SK-N-SH (cell line): ENCODE results near the gene HOXB9. TPM values are rescaled to one million over a fixed set of nuclear protein-coding genes. Genes with fewer than 3 reads are reported as not detected.

Source experiments
- CTCF ChIA-PET: fragments of 300-600, 350-600 bp; formaldehyde crosslinking; extraction: SDS; loops from one replicate; lab custom pipeline; 2021; lab: Yijun Ruan, JAX
- POLR2A ChIA-PET: fragments of 350-600 bp; sonication (Branson Sonifier 250); formaldehyde crosslinking; extraction: SDS; loops from one replicate; lab custom pipeline; 2020; ENCODE audit warnings: antibody characterized with exemption, inconsistent platforms; lab: Yijun Ruan, JAX
- DNase-seq: peaks from one replicate; pipeline ENCODE4 v3.0.0; 2012
- H2AFZ ChIP-seq: fragments of 200-600 bp; sonication (generic); 2 replicates; pipeline ENCODE4 v1.8.1; 2016; ENCODE audit warnings: antibody characterized with exemption, mild to moderate bottlenecking, low read depth
- H3F3A ChIP-seq: fragments of 200-600 bp; sonication (generic); replicated peaks from 2 replicates; pipeline ENCODE3; 2016; ENCODE audit warnings: antibody characterized with exemption, mild to moderate bottlenecking; ENCODE audit not compliant: insufficient read depth
- H3K27ac ChIP-seq, 2 experiments: fragments of 200-500 bp in 1 of 2; fragments of 200-600 bp in 1 of 2; sonication (Bioruptor generic) in 1 of 2; sonication (generic), shearing (Covaris generic) in 1 of 2; 2 replicates each; pipeline versions ENCODE4 v1.5.1 to v1.6.1; 2014 to 2016; ENCODE audit warnings: low read depth in 2 of 2, inconsistent platforms in 1 of 2, low read length in 1 of 2, mild to moderate bottlenecking in 1 of 2, mixed read lengths in 1 of 2
- H3K27me3 ChIP-seq: fragments of 200-600 bp; sonication (generic), shearing (Covaris generic); 2 replicates; pipeline ENCODE4 v1.6.1; 2016; ENCODE audit warnings: mixed run types; ENCODE audit not compliant: insufficient read depth
- H3K36me3 ChIP-seq, 2 experiments: fragments of 200-500 bp in 1 of 2; fragments of 200-600 bp in 1 of 2; sonication (Bioruptor generic) in 1 of 2; sonication (generic) in 1 of 2; replicated peaks in 1 of 2; 2 replicates each; pipeline versions ENCODE3 to v1.5.1; 2014 to 2016; ENCODE audit warnings: low read length in 1 of 2, mild to moderate bottlenecking in 1 of 2; ENCODE audit not compliant: insufficient read depth in 2 of 2, control insufficient read depth in 1 of 2
- H3K4me1 ChIP-seq, 2 experiments: fragments of 200-500 bp in 1 of 2; fragments of 200-600 bp in 1 of 2; sonication (Bioruptor generic) in 1 of 2; sonication (generic), shearing (Covaris generic) in 1 of 2; 2 replicates each; pipeline versions ENCODE4 v1.5.1 to v1.6.1; 2014 to 2016; ENCODE audit warnings: low read depth in 1 of 2, low read length in 1 of 2, mixed run types in 1 of 2; ENCODE audit not compliant: insufficient read depth in 2 of 2, control insufficient read depth in 1 of 2
- H3K4me2 ChIP-seq: fragments of 200-600 bp; sonication (generic), shearing (Covaris generic); 2 replicates; pipeline ENCODE4 v1.6.1; 2017; ENCODE audit warnings: mixed run types
- H3K4me3 ChIP-seq, 2 experiments: fragments of 200-500 bp in 1 of 2; fragments of 200-600 bp in 1 of 2; sonication (Bioruptor generic) in 1 of 2; sonication (generic), shearing (Covaris generic) in 1 of 2; 2 replicates each; pipeline versions ENCODE4 v1.5.1 to v1.8.1; 2014 to 2016; ENCODE audit warnings: low read depth in 2 of 2, inconsistent platforms in 1 of 2, low read length in 1 of 2, mild to moderate bottlenecking in 1 of 2, mixed read lengths in 1 of 2, moderate library complexity in 1 of 2
- H3K79me2 ChIP-seq: fragments of 200-600 bp; sonication (generic); 2 replicates; pipeline ENCODE4 v1.8.1; 2017; ENCODE audit warnings: mild to moderate bottlenecking; ENCODE audit not compliant: insufficient read depth
- H3K9ac ChIP-seq: fragments of 200-600 bp; sonication (generic); 2 replicates; pipeline ENCODE4 v1.6.1; 2017; ENCODE audit warnings: mixed run types
- H3K9me2 ChIP-seq: fragments of 200-600 bp; sonication (generic); 2 replicates; pipeline ENCODE4 v1.6.1; 2017; ENCODE audit warnings: mixed run types
- H3K9me3 ChIP-seq: fragments of 200-600 bp; sonication (generic); 2 replicates; pipeline ENCODE4 v1.6.1; 2017; ENCODE audit warnings: mixed run types, mild to moderate bottlenecking, moderate library complexity
- H4K20me1 ChIP-seq: fragments of 200-600 bp; sonication (generic); 2 replicates; pipeline ENCODE4 v1.6.1; 2017; ENCODE audit warnings: mild to moderate bottlenecking, mixed run types; ENCODE audit not compliant: insufficient read depth
- CTCF ChIP-seq: fragments of 200-600 bp; sonication (generic); IDR thresholded peaks from 2 replicates; pipeline ENCODE4 v1.6.1; 2017; ENCODE audit warnings: antibody characterized with exemption, mild to moderate bottlenecking, moderate library complexity
- EP300 ChIP-seq, 2 experiments: IDR thresholded peaks; 2 replicates each; pipeline versions ENCODE4 v1.4.0 to v1.6.1; 2012; ENCODE audit warnings: borderline replicate concordance in 1 of 2, low read depth in 1 of 2, low read length in 1 of 2
- EZH2phosphoT487 ChIP-seq: fragments of 200-600 bp; sonication (generic); IDR thresholded peaks from 2 replicates; pipeline ENCODE4 v1.6.1; 2017; ENCODE audit warnings: low read depth, mixed run types, mild to moderate bottlenecking, antibody characterized with exemption, moderate library complexity, borderline replicate concordance
- GABPA ChIP-seq: IDR thresholded peaks from 2 replicates; pipeline ENCODE4 v1.4.0; 2012; ENCODE audit warnings: low read depth, mild to moderate bottlenecking
- GATA2 ChIP-seq: sonication (generic); formaldehyde crosslinking; IDR thresholded peaks from 2 replicates; pipeline ENCODE4 v1.5.0; 2020; ENCODE audit warnings: mild to moderate bottlenecking, missing genetic modification reagents
- MAX ChIP-seq: IDR thresholded peaks from 2 replicates; pipeline ENCODE4 v1.4.0; 2012; ENCODE audit warnings: low read depth
- RFX5 ChIP-seq: IDR thresholded peaks from 2 replicates; pipeline ENCODE4 v1.6.1; 2012; ENCODE audit warnings: mild to moderate bottlenecking, improper control_type of control experiment, low read length
- ZBTB33 ChIP-seq: IDR thresholded peaks from 2 replicates; pipeline ENCODE4 v1.4.0; 2012; ENCODE audit warnings: low read depth, borderline replicate concordance
- WGBS: methylation state at CpG from one replicate; pipeline ENCODE4 v1.1.6; 2017; ENCODE audit warnings: low lambda C conversion rate; 5-methylcytosine and 5-hydroxymethylcytosine counted together
- polyA plus RNA-seq, 3 experiments: library from polyadenylated mRNA; depleted of rRNA; stranded (reverse); fragments of >200 nt; gene quantifications; 2 replicates each; pipeline ENCODE4 v1.2.3, GENCODE V29; 2012

Gene HOXB9
- polyA plus RNA-seq, 1 of the 3 experiments (the other 2 are of a cell fraction), result not detected

GRCh38 chr17:48636177-48637018 is 10.2 kb upstream of the HOXB9 start:
- Histone ChIP-seq H3K9ac (no peak overlapping the region), H4K20me1 (no peaks in the 10 kb centered on the region), H3K9me3 (no peaks in the 10 kb centered on the region), H3K36me3 (no peaks in the 10 kb centered on the region), H3K27me3 (peaks cover 100% of the 10 kb centered on the region), H3K27ac (no peak overlapping the region), H3K4me3 (peak overlapping the region in 1 of 2 experiments; percentile 21; a peak in 1 of 4 replicates), H3F3A (no peaks in the 10 kb centered on the region), H3K9me2 (no peaks in the 10 kb centered on the region), H3K79me2 (no peaks in the 10 kb centered on the region), H3K4me2 (peak overlapping the region; percentile 12), H2AFZ (no peak overlapping the region), H3K4me1 (no peaks in the 10 kb centered on the region)
- POLR2A ChIA-PET, result interaction anchor here (0.6 kb wide), 1 partner anchor 200 kb away, joined by 3 read pairs; no protein-coding TSS in a partner anchor
- peak; percentile 91 for DNase-seq
- 3% methylated on average over 38 of the region's 39 CpGs for WGBS
- CTCF ChIA-PET, result interaction anchor here (0.7 to 4.6 kb wide), 42 partner anchors 8 to 655 kb away, joined by 3 to 50 read pairs (median 4); partner anchors contain the start of genes HOXB9 and IGF2BP1
- TF ChIP-seq CTCF (peak; percentile 69), ZBTB33 (no peak), GABPA (no peak), MAX (peak; percentile 59; the same call in 1 of the 2 replicates), GATA2 (CRISPR knock-in tag) (no peak), RFX5 (no peak)

GRCh38 chr17:48634493-48635208 is 8.5 kb upstream of the HOXB9 start:
- Histone ChIP-seq H2AFZ (no peak overlapping the region), H4K20me1 (no peaks in the 10 kb centered on the region), H3K4me1 (no peaks in the 10 kb centered on the region), H3K9ac (no peak overlapping the region), H3K4me3 (no peak overlapping the region), H3K9me2 (no peaks in the 10 kb centered on the region), H3K4me2 (no peak overlapping the region), H3K27ac (no peak overlapping the region), H3K79me2 (no peaks in the 10 kb centered on the region), H3K27me3 (peaks cover 100% of the 10 kb centered on the region)
- no peak for DNase-seq
- POLR2A ChIA-PET, result no interaction called here
- CTCF ChIA-PET, result interaction anchor here (0.7 to 4.6 kb wide), 7 partner anchors 10 to 142 kb away, joined by 3 to 50 read pairs (median 6); partner anchors contain the start of gene HOXB9
- no peak for TF ChIP-seq EP300 (IDR thresholded peaks at IDR 0.05; ENCODE audit: borderline replicate concordance in 1 of 2, low read depth in 1 of 2, low read length in 1 of 2)
- 0 out of 2 replicates have a peak, but pooled peaks have one; percentile 23 for TF ChIP-seq EZH2phosphoT487
- TF ChIP-seq, all 33 proteins: peak for 1
- Histone ChIP-seq H3K9me3 (no peaks in the 10 kb centered on the region), H3F3A (no peaks in the 10 kb centered on the region), H3K36me3 (no peaks in the 10 kb centered on the region)
- 34% methylated on average over 20 of the region's 20 CpGs for WGBS
